B cell (primary cell): ENCODE measurements around the gene AZGP1. TPM values are rescaled to one million over a fixed set of nuclear protein-coding genes. Genes with fewer than 3 reads are reported as not detected.
"Not testable (repeated sequence)": the region's sequence is repeated elsewhere in the genome, so short reads cannot be mapped to it uniquely, and the experiment has no call there.

ENCODE experiments used
- ATAC-seq: fragments of 200-7000 bp; cut with Tn5 transposase; one replicate; pipeline ENCODE4 v1.10.0; 2021; ENCODE audit warnings: low read depth, mild to moderate bottlenecking, moderate number of reproducible peaks, moderate library complexity
- CTCF ChIA-PET: fragments of 350-600 bp; sonication (Branson Sonifier 250); formaldehyde crosslinking; loops from one replicate; lab custom pipeline; 2021; ENCODE audit warnings: antibody characterized with exemption, inconsistent platforms; lab: Charles Lee
- POLR2A ChIA-PET: fragments of 350-600 bp; sonication (Branson Sonifier 250); formaldehyde crosslinking; loops from one replicate; lab custom pipeline; 2021; ENCODE audit warnings: antibody characterized with exemption; lab: Charles Lee
- DNase-seq: peaks from one replicate; pipeline ENCODE4 v3.0.0; 2013
- H2AFZ ChIP-seq: 2 replicates; pipeline ENCODE4 v1.6.1; 2012; ENCODE audit warnings: mild to moderate bottlenecking, low read depth, low read length; ENCODE audit not compliant: insufficient read depth, poor library complexity, severe bottlenecking
- H3K27ac ChIP-seq, 2 donors: 1 replicate in 1 of 2; 2 replicates in 1 of 2; pipeline ENCODE4 v1.5.1; 2012 to 2013; ENCODE audit warnings: low read length in 2 of 2, mild to moderate bottlenecking in 2 of 2, moderate library complexity in 1 of 2
- H3K27me3 ChIP-seq, 4 experiments: fragments of 200-600 bp in 1 of 4; sonication (generic) in 1 of 4; replicated peaks in 1 of 4; 1 replicate in 2 of 4; 2 replicates in 2 of 4; pipeline versions ENCODE4 v1.6.1 to v1.7.0; 2013 to 2016; ENCODE audit warnings: low read length in 3 of 4, mild to moderate bottlenecking in 2 of 4, mixed read lengths in 1 of 4, moderate library complexity in 1 of 4; ENCODE audit not compliant: insufficient read depth in 4 of 4, control insufficient read depth in 3 of 4; ENCODE audit errors: control extremely low read depth in 1 of 4
- H3K36me3 ChIP-seq, 2 experiments: replicated peaks in 1 of 2; 1 replicate in 1 of 2; 2 replicates in 1 of 2; pipeline versions ENCODE4 v1.6.1 to v1.7.1; 2013; ENCODE audit warnings: low read length in 1 of 2; ENCODE audit not compliant: insufficient read depth in 2 of 2, control insufficient read depth in 1 of 2; ENCODE audit errors: control extremely low read depth in 1 of 2, extremely low read depth in 1 of 2
- H3K4me1 ChIP-seq, 2 donors: fragments of 200-600 bp in 1 of 2; sonication (generic) in 1 of 2; 1 replicate in 1 of 2; 2 replicates in 1 of 2; pipeline versions ENCODE4 v1.5.1 to v1.6.1; 2013 to 2017; ENCODE audit warnings: low read length in 2 of 2; ENCODE audit not compliant: control insufficient read depth in 2 of 2, insufficient read depth in 2 of 2
- H3K4me2 ChIP-seq: replicated peaks from 2 replicates; pipeline ENCODE3; 2012; ENCODE audit warnings: mild to moderate bottlenecking, low read depth, low read length; ENCODE audit not compliant: poor library complexity, severe bottlenecking
- H3K4me3 ChIP-seq, 5 experiments: fragments of 200-600 bp in 1 of 5; sonication (generic) in 1 of 5; 1 replicate in 3 of 5; 2 replicates in 2 of 5; pipeline versions ENCODE4 v1.5.1 to v1.7.0; 2011 to 2016; ENCODE audit warnings: low read length in 4 of 5, mild to moderate bottlenecking in 4 of 5, low read depth in 2 of 5, control low read depth in 1 of 5, moderate library complexity in 1 of 5; ENCODE audit not compliant: insufficient read depth in 1 of 5; ENCODE audit errors: control extremely low read depth in 1 of 5, extremely low read depth in 1 of 5
- H3K79me2 ChIP-seq: fragments of 200-600 bp; sonication (generic); one replicate; pipeline ENCODE4 v1.6.0; 2016; ENCODE audit warnings: low read length; ENCODE audit not compliant: control insufficient read depth, insufficient read depth
- H3K9ac ChIP-seq: fragments of 200-600 bp; sonication (generic); 2 replicates; pipeline ENCODE4 v1.6.1; 2017; ENCODE audit warnings: mild to moderate bottlenecking, low read length, moderate library complexity
- H3K9me3 ChIP-seq, 3 donors: one replicate each; pipeline versions ENCODE4 v1.6.1 to v1.7.1; 2013; ENCODE audit warnings: low read length in 2 of 3; ENCODE audit not compliant: control insufficient read depth in 2 of 3, insufficient read depth in 1 of 3; ENCODE audit errors: control extremely low read depth in 1 of 3
- H4K20me1 ChIP-seq: 2 replicates; pipeline ENCODE4 v1.6.0; 2012; ENCODE audit warnings: mild to moderate bottlenecking, low read length; ENCODE audit not compliant: insufficient read depth, control insufficient read depth, poor library complexity, severe bottlenecking
- H3K27ac Mint-ChIP-seq: one replicate; pipeline ENCODE4 v1.8.0; 2021; ENCODE audit warnings: mixed read lengths
- H3K27me3 Mint-ChIP-seq: one replicate; pipeline ENCODE4 v1.8.0; 2021; ENCODE audit warnings: mixed read lengths
- H3K4me1 Mint-ChIP-seq: one replicate; pipeline ENCODE4 v1.8.0; 2021; ENCODE audit warnings: mixed read lengths
- H3K4me3 Mint-ChIP-seq: one replicate; pipeline ENCODE4 v1.8.0; 2021; ENCODE audit warnings: mixed read lengths
- H3K9me3 Mint-ChIP-seq: one replicate; pipeline ENCODE4 v1.8.0; 2022; ENCODE audit warnings: mixed read lengths; ENCODE audit not compliant: insufficient read depth
- CTCF ChIP-seq: fragments of 200-600 bp; IDR thresholded peaks from one replicate; pipeline ENCODE4 v1.8.0; 2022; ENCODE audit warnings: antibody characterized with exemption, mild to moderate bottlenecking
- EZH2 ChIP-seq: IDR thresholded peaks from 2 replicates; pipeline ENCODE4 v1.6.1; 2012; ENCODE audit warnings: borderline replicate concordance, low read depth, mild to moderate bottlenecking, moderate library complexity, low read length; ENCODE audit not compliant: insufficient read depth, poor library complexity, severe bottlenecking
- WGBS: methylation state at CpG from one replicate; pipeline ENCODE4 v1.1.5; 2013; ENCODE audit warnings: missing lambda C conversion rate; ENCODE audit not compliant: insufficient coverage; 5-methylcytosine and 5-hydroxymethylcytosine counted together
- intact Hi-C: fragments of 100-400 bp; cut with micrococcal nuclease; formaldehyde crosslinking; loops from one replicate; pipeline ENCODE4 v1.10.0; 2022
- polyA plus RNA-seq: library from polyadenylated mRNA; depleted of rRNA; stranded (reverse); fragments of >200 nt; gene quantifications from 2 replicates; pipeline ENCODE4 v1.2.3, GENCODE V29; 2012
- total RNA-seq, 2 donors: library from RNA; stranded (reverse); fragments of 120-200 nt in 1 of 2; gene quantifications; 1 replicate in 1 of 2; 2 replicates in 1 of 2; pipeline versions ENCODE4 v1.2.3 to v1.2.4, GENCODE V29; 2013 to 2022

Gene AZGP1
- total and polyA plus RNA-seq, 2 donors (not counting 1 experiment from before 2014, with no cell fraction given) = not detected

GRCh38 chr7:99974681-99975080 is 1.1 kb downstream of the AZGP1 start:
- H3K4me3 ChIP-seq = no peak overlapping the region
- WGBS = no CpG with 5 or more reads among the region's 1 CpG
- H2AFZ ChIP-seq = no peak overlapping the region
- Mint-ChIP-seq H3K9me3 (no peaks in the 10 kb centered on the region), H3K4me3 (no peak overlapping the region), H3K27me3 (peaks cover 38% of the 10 kb centered on the region), H3K27ac (no peak overlapping the region), H3K4me1 (no peaks in the 10 kb centered on the region)
- intact Hi-C loops = no loop called here
- no peaks in the 10 kb centered on the region for H4K20me1 ChIP-seq
- peaks cover 0 to 8% (median 0%) of the 10 kb centered on the region in 3 donors for H3K9me3 ChIP-seq
- DNase-seq (no peak), ATAC-seq (no peak)
- no peak for TF ChIP-seq CTCF
- no peak for TF ChIP-seq EZH2
- ChIA-PET POLR2A (no interaction called here), CTCF (no interaction called here)
- H3K79me2 ChIP-seq = no peaks in the 10 kb centered on the region
- H3K9ac ChIP-seq = no peak overlapping the region
- no peaks in the 10 kb centered on the region for H3K4me1 ChIP-seq
- H3K36me3 ChIP-seq = no peaks in the 10 kb centered on the region
- H3K4me2 ChIP-seq = no peak overlapping the region
- no peak overlapping the region for H3K27ac ChIP-seq
- H3K27me3 ChIP-seq = peaks cover 0 to 11% (median 1%) of the 10 kb centered on the region in 4 experiments

DNA sequence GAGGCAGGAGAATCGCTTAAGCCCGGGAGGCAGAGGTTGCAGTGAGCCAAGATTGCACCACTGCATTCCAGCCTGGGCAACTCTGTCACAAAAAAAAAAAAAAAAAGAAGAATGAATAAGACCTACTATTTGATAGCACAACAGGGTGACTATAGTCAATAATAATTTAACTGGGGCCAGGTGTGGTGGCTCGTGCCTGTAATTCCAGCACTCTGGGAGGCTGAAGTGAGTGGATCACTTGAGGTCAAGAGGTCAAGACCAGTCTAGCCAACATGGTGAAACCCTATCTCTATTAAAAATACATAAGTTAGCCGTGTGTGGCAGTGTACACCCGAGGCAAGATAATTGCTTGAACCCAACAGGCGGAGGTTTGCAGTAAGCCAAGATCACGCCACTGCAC is 2.0 kb downstream of the AZGP1 start:
- H3K27ac ChIP-seq, H3K36me3 ChIP-seq, ATAC-seq, H3K4me1 ChIP-seq, H3K27ac Mint-ChIP-seq, H3K4me1 Mint-ChIP-seq, H3K4me3 ChIP-seq, H3K9me3 Mint-ChIP-seq, POLR2A ChIA-PET, intact Hi-C loops, DNase-seq, H3K9ac ChIP-seq, H4K20me1 ChIP-seq, H3K9me3 ChIP-seq, H3K4me2 ChIP-seq, H3K4me3 Mint-ChIP-seq, H2AFZ ChIP-seq, H3K79me2 ChIP-seq: not testable (repeated sequence)
- H3K27me3 ChIP-seq = peaks cover 0 to 11% (median 1%) of the 10 kb centered on the region in 4 experiments
- peaks cover 40% of the 10 kb centered on the region for H3K27me3 Mint-ChIP-seq
- CTCF ChIA-PET = interaction anchor here (1.2 kb wide), 1 partner anchor 155 kb away, joined by 3 read pairs; no protein-coding TSS in a partner anchor
- WGBS = 100% methylated on average over 1 of the region's 7 CpGs
